ENCODE data around the gene PTPRG. TPM values are rescaled to one million over a fixed set of nuclear protein-coding genes. Genes with fewer than 3 reads are reported as not detected.

The PTPRG gene
- total RNA-seq, 2 donors from 2014 or later, result 0.31 to 1.3 TPM

DNA sequence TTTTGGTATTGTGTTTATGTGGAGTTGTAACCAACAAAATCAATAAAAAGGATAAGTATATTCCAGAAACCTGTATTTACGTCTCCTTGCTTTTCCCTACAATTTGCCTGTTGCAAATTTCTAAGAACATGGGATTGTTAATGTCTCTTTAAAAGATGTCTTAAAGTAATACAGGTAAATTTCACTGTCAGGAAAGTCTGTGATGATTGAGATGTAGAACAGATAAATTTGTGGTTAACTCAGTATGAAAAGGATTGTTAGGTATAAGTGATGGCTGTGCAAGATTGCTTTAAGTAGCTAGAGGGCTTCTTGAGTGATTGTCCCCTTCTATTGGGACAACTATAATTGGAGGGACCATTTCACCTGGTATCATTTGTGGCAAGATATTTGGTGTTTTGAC lies 6.8 kb downstream of the PTPRG start:
- peaks cover 0 to 2% of the 10 kb centered on the region in 2 donors for H3K9me3 Mint-ChIP-seq
- ATAC-seq (replicated peaks in 1 of 2) (no peak), DNase-seq (no peak)
- peaks cover 45% of the 10 kb centered on the region for H3K27me3 Mint-ChIP-seq (ENCODE audit: low read depth)
- no peaks in the 10 kb centered on the region for H3K36me3 Mint-ChIP-seq (ENCODE audit: insufficient read depth in 2 of 2)
- H3K4me1 Mint-ChIP-seq (ENCODE audit: low read depth), result peaks cover 7% of the 10 kb centered on the region
- no peak overlapping the region for H3K27ac Mint-ChIP-seq
- no peak overlapping the region for H3K4me3 Mint-ChIP-seq

DNA sequence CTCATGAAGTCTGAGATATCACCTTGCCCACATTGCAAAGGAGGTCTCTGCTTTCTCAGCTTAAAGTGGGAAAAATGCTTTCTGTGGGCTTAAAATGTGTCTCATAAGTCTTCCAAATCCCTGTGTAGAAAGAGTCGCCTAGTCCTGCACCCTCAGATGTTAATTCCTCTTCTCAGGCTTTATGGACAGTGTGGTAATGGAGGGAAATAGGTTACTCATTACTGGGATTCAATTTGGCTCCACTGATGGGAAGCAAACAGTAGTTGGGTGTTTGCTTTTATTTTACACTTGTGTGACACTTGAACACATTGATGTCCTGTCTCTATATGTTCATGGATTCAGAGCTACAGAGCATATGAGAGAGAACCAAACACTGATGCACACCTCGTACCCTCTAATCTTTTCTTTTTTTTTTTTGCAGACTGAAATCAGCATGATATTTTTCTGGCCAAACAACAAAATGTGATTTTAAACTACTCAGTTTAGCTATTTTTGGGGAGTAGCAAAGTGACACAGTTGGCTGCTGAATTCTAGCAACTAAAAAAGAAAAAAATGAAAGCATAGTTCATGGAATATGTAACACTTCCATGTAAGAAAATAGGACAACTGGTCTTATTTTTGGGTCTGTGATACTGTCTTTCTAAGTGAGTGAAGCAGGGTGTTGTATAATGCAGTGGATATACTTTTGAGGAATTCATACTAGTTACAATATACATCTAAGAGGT lies 8.6 kb downstream of the PTPRG start:
- no peaks in the 10 kb centered on the region for H3K4me1 Mint-ChIP-seq (ENCODE audit: low read depth)
- H3K27me3 Mint-ChIP-seq (ENCODE audit: low read depth), result peaks cover 43% of the 10 kb centered on the region
- peaks cover 0 to 3% of the 10 kb centered on the region in 2 donors for H3K9me3 Mint-ChIP-seq
- no peak overlapping the region for H3K4me3 Mint-ChIP-seq
- no peak overlapping the region for H3K27ac Mint-ChIP-seq
- ATAC-seq (replicated peaks in 1 of 2) (no peak), DNase-seq (no peak)
- H3K36me3 Mint-ChIP-seq (ENCODE audit: insufficient read depth in 2 of 2), result no peaks in the 10 kb centered on the region

DNA sequence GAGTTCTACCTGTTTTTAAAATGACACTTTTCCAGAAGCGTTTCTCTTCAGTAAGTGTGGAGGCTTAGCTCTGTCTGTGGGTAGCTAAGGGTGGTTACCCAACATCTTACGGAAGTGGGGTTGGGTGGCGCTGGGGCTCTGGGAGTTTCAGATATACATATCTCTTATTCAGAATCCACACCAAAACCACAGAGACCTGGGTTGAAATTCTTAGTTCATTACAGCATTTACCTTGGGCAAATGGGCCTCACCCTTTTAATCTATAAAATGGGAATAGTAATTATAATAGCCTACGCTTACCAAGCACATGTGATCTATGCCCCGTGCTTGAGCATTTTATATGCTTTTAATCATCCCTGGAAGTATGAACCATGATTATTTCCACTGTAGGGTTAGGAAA lies 9.4 kb downstream of the PTPRG start:
- ATAC-seq (replicated peaks in 1 of 2) (no peak), DNase-seq (no peak)
- H3K36me3 Mint-ChIP-seq (ENCODE audit: insufficient read depth in 2 of 2), result no peaks in the 10 kb centered on the region
- H3K27ac Mint-ChIP-seq, result no peak overlapping the region
- H3K9me3 Mint-ChIP-seq, result peaks cover 0 to 3% of the 10 kb centered on the region in 2 donors
- no peak overlapping the region for H3K4me3 Mint-ChIP-seq
- peaks cover 35% of the 10 kb centered on the region for H3K27me3 Mint-ChIP-seq (ENCODE audit: low read depth)
- no peaks in the 10 kb centered on the region for H3K4me1 Mint-ChIP-seq (ENCODE audit: low read depth)

DNA sequence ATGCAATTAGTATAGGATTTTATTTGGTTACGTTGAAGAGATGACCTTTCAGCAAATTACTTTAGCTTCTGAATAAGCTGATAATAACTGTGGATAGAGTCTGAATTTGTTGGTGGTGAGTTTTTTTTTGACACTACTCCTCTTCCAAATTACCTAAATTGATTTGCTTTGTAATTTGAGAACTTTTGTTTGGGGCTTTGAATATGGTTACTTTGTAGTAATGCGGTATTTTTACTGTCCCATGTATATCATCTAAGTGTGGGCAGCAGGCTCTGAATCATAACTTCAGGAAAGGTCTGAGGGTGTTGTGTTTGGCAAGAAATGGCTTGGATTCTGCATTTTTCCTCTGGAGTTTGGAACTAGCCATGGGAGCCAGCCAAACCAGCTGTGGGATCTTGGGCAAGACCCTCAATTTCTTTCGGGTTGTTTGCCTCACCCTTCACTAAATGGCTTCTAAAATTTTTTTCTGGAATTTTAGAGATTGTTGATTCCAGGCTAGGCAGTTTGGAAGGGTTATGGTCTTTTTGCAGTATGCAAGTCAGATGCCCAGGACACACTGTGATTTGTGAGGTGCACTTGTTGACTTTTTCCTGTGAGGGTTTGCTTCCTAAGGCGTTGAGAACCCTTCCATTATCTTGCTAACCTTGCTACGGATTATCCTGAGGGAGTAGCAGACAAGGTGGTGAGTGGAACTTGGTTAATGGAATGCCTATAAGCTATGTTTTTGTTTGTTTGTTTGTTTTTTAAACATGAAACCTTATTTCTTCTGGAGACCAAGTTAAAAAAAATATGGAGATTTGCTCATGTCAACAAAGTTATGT lies 10.4 kb downstream of the PTPRG start:
- H3K4me1 Mint-ChIP-seq (ENCODE audit: low read depth), result no peaks in the 10 kb centered on the region
- no peak overlapping the region for H3K4me3 Mint-ChIP-seq
- H3K36me3 Mint-ChIP-seq (ENCODE audit: insufficient read depth in 2 of 2), result no peaks in the 10 kb centered on the region
- H3K9me3 Mint-ChIP-seq, result peaks cover 0 to 3% of the 10 kb centered on the region in 2 donors
- peaks cover 26% of the 10 kb centered on the region for H3K27me3 Mint-ChIP-seq (ENCODE audit: low read depth)
- DNase-seq, result no peak
- no peak overlapping the region for H3K27ac Mint-ChIP-seq
- no peak for ATAC-seq (replicated peaks in 1 of 2)

DNA sequence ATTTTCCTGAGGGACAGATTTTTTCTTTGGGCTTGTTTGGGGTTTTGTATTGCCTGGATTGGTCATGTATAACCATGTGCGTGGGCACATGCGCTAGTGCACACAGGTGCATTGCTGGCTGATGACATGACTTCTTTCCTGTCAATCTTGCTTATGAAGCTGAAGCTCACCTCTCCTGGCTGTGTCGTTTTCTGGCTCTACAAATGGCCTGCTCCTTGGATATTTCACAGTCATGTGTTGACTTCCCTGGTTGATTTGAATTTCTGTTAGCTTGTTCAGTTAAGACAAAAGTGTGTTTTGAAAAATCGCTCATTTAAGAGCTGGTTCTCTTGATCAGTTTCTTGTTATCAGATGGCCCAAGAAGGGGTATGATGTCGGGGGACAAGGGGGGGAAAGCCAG lies 11.5 kb downstream of the PTPRG start:
- Mint-ChIP-seq H3K27ac (no peak overlapping the region), H3K36me3 (ENCODE audit: insufficient read depth in 2 of 2) (no peaks in the 10 kb centered on the region), H3K4me3 (no peak overlapping the region), H3K4me1 (ENCODE audit: low read depth) (no peaks in the 10 kb centered on the region), H3K9me3 (peaks cover 0 to 3% of the 10 kb centered on the region in 2 donors), H3K27me3 (ENCODE audit: low read depth) (peaks cover 21% of the 10 kb centered on the region)
- no peak for ATAC-seq (replicated peaks in 1 of 2)
- no peak for DNase-seq

DNA sequence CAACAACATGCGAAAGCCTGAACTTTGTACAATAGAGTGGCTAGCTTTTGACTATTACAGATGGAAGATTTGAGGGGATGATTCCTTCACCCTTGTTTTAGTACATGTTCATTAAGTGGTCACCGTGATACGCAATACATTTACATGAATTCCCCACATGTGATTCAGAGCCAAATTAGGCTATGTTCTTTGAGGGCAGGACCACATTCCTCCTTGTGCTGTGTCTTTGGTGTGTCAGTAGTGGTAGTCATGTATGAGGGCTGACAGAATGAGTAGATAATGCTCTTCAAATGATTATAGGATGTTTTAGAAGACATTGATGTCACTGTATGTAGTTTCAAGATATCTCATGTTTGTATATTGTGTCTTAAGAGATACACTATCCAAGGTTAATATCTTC lies 12.1 kb downstream of the PTPRG start:
- ATAC-seq (replicated peaks in 1 of 2), result no peak
- H3K27ac Mint-ChIP-seq, result no peak overlapping the region
- no peak for DNase-seq
- no peaks in the 10 kb centered on the region for H3K4me1 Mint-ChIP-seq (ENCODE audit: low read depth)
- H3K36me3 Mint-ChIP-seq (ENCODE audit: insufficient read depth in 2 of 2), result no peaks in the 10 kb centered on the region
- no peak overlapping the region for H3K4me3 Mint-ChIP-seq
- peaks cover 21% of the 10 kb centered on the region for H3K27me3 Mint-ChIP-seq (ENCODE audit: low read depth)
- peaks cover 0 to 3% of the 10 kb centered on the region in 2 donors for H3K9me3 Mint-ChIP-seq

DNA sequence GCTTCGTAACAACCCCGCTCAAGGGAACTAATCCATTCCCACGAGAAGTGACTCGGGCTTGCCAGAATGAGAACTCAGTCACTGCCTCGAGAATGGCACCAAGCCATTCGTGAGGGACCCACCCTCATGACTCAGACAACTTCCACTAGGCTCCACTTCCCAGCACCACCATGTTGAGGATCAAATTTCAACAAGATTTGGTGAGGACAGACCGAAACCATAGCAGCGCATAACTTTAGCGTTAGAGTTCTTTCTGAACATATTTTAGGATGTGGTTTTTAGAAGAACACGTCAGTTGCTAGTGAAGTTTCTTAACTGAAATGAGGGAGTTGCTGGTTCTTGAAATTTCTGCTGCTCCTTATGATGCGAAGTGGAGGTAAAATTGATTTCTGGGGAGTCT lies 13.5 kb downstream of the PTPRG start:
- peaks cover 0 to 3% of the 10 kb centered on the region in 2 donors for H3K9me3 Mint-ChIP-seq
- H3K4me1 Mint-ChIP-seq (ENCODE audit: low read depth), result no peaks in the 10 kb centered on the region
- DNase-seq (no peak), ATAC-seq (replicated peaks in 1 of 2) (no peak)
- no peaks in the 10 kb centered on the region for H3K36me3 Mint-ChIP-seq (ENCODE audit: insufficient read depth in 2 of 2)
- H3K4me3 Mint-ChIP-seq, result no peak overlapping the region
- H3K27me3 Mint-ChIP-seq (ENCODE audit: low read depth), result peaks cover 14% of the 10 kb centered on the region
- H3K27ac Mint-ChIP-seq, result no peak overlapping the region

DNA sequence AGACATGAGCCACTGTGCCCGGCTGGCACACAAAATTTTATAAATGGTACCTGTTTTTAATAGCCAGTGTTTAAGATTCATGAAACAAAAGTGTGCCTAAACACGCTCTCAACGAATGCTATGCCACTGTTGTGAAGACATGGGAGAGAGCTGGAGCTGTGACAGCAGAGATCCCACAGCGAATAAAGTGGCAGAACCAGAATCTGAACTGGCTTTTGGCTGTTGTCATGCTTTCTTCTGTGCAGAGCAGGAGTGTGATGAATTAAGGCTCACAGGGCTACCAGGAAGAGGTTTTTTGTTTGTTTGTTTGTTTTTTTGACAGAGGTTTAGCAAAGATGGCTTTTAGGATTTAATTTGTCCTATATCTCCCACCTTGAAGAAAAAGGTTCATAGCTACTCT lies 14.5 kb downstream of the PTPRG start:
- H3K27me3 Mint-ChIP-seq (ENCODE audit: low read depth), result peaks cover 14% of the 10 kb centered on the region
- H3K4me1 Mint-ChIP-seq (ENCODE audit: low read depth), result no peaks in the 10 kb centered on the region
- ATAC-seq (replicated peaks in 1 of 2), result no peak
- peaks cover 0 to 3% of the 10 kb centered on the region in 2 donors for H3K9me3 Mint-ChIP-seq
- H3K4me3 Mint-ChIP-seq, result no peak overlapping the region
- DNase-seq, result no peak
- no peak overlapping the region for H3K27ac Mint-ChIP-seq
- H3K36me3 Mint-ChIP-seq (ENCODE audit: insufficient read depth in 2 of 2), result no peaks in the 10 kb centered on the region

DNA sequence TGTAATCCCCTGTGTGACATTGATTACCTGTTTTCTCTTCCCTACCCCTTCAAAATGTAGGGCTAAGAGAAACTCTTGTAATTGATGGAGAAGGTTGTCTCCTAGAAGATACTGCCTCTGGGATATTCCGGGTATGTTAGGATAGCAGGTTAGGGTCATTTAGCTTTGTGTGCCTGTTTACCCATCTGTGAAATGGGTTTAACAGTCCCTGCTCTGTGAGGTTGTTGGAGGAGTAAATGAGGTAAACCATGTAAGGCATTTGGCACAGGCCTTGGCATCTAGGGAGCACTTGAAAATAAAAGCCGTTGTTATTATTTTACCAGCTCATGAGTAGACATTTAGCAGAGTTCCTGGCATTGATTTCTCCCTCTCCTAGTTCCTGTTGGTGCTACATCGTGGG lies 16.4 kb downstream of the PTPRG start:
- Mint-ChIP-seq H3K27me3 (ENCODE audit: low read depth) (peaks cover 14% of the 10 kb centered on the region), H3K4me3 (no peak overlapping the region), H3K9me3 (peaks cover 0 to 1% of the 10 kb centered on the region in 2 donors), H3K27ac (no peak overlapping the region), H3K4me1 (ENCODE audit: low read depth) (no peaks in the 10 kb centered on the region), H3K36me3 (ENCODE audit: insufficient read depth in 2 of 2) (no peaks in the 10 kb centered on the region)
- ATAC-seq (replicated peaks in 1 of 2) (no peak), DNase-seq (no peak)

DNA sequence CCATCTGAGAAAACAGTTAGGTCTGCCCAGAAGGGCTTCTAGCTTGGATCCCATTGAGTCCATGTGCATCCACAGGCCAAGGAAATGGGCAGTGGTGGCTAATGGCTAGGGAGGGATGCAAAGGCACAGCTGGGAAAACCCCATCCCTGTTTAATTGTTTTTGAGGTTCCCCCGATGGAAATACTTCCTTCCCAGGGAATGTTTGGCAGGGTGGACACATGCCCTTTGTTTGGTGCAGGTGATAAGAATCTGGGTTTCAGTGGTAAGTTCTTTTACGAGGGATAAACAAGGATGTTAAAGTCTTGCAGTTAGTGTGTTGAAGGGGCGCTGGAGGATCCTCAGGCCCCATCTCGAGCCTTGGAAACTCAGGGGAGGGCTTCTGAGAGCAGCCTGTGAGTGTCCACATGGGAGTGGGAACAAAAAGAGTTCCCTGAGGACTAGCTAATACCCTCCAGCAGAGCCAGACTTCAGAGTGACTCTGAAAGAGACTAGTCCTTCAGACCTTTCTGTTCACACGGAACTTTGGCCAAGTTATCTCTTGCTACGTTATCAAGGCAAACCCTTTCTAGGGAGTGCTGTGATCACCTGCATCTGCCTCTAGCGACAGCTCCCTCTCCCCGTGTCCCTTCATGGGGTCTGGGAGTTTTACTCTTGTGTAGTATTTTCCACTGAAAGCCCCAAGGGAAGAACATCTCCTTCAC lies 17.4 kb downstream of the PTPRG start:
- Mint-ChIP-seq H3K36me3 (ENCODE audit: insufficient read depth in 2 of 2) (no peaks in the 10 kb centered on the region), H3K9me3 (peaks cover 0 to 1% of the 10 kb centered on the region in 2 donors), H3K27me3 (ENCODE audit: low read depth) (peaks cover 7% of the 10 kb centered on the region), H3K27ac (no peak overlapping the region), H3K4me3 (no peak overlapping the region), H3K4me1 (ENCODE audit: low read depth) (no peaks in the 10 kb centered on the region)
- DNase-seq (no peak), ATAC-seq (replicated peaks in 1 of 2) (no peak)

DNA sequence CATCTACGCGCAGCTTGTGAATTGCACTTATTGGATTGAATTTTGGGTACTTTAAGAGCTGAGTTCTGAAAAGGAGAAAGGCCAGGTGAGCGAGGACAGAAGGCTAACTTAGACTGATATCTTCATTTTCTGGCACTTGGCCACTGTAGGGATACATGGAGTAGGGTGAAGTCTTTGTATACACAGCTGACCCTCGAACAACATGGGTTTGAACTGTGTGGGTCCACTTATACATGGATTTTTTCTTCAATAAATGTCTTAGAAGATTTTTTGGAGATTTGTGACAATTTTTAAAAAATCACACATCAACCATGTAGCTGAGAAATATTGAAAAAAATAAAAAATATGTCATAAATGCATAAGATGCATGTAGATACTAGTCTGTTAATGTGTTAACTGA lies 18.3 kb downstream of the PTPRG start:
- H3K9me3 Mint-ChIP-seq, result peaks cover 0 to 1% of the 10 kb centered on the region in 2 donors
- DNase-seq (no peak), ATAC-seq (replicated peaks in 1 of 2) (no peak)
- H3K36me3 Mint-ChIP-seq (ENCODE audit: insufficient read depth in 2 of 2), result no peaks in the 10 kb centered on the region
- H3K4me1 Mint-ChIP-seq (ENCODE audit: low read depth), result no peaks in the 10 kb centered on the region
- no peaks in the 10 kb centered on the region for H3K27me3 Mint-ChIP-seq (ENCODE audit: low read depth)
- no peak overlapping the region for H3K4me3 Mint-ChIP-seq
- H3K27ac Mint-ChIP-seq, result no peak overlapping the region

DNA sequence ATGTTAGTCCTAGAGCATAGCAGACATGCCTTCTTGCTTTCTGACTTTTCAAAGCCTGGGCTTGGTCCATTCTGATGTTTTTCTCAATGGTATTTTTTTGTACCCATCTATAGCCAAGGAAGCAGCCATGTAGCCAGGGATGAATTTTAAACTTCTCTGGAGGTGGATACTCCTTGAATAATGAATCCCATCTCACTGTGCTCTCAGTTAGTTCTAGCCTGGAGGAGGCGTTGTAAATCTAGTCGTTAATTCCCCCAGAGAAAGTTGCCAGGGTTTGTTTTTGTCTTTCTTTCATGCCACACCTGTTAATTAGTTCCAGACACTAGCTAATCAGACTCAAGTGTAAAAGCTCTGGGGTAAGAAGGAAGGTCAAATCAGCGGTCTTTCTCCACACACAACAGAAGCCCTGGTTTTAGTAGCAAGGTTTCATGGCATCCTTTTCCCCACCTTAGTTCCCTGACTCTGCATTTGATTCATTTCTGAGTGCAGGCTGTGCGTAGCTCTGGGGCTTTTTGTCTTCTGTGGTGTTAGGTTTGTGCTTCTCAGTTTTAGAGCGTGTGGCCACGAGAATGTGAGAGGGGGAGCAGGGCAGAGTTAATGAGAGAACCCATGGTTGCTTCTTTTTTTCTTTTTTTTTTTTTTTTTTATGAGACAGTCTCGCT lies 19.7 kb downstream of the PTPRG start:
- H3K4me1 Mint-ChIP-seq (ENCODE audit: low read depth), result no peaks in the 10 kb centered on the region
- DNase-seq, result no peak
- ATAC-seq (replicated peaks in 1 of 2), result no peak
- H3K27me3 Mint-ChIP-seq (ENCODE audit: low read depth), result no peaks in the 10 kb centered on the region
- H3K4me3 Mint-ChIP-seq, result no peak overlapping the region
- H3K36me3 Mint-ChIP-seq (ENCODE audit: insufficient read depth in 2 of 2), result no peaks in the 10 kb centered on the region
- H3K27ac Mint-ChIP-seq, result no peak overlapping the region
- H3K9me3 Mint-ChIP-seq, result no peaks in the 10 kb centered on the region

DNA sequence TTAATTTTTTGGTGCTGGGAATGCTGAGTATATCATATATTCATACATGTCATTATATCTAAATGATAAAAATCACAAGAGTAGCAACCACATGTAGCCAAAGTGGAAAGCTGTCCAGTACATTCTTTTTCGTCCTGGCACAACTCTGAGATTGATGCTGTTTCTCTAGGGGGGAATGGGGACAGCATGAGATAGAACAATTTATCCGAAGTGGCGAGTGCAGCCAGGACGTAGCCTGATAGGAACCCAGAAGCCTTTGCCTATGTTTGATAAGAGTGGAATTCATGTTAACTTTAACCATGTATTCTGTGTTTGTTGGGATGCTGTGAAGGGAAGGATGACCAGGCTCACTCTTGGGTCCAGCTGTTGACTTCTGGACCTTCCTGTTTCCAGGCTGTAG lies 20.9 kb downstream of the PTPRG start:
- H3K27ac Mint-ChIP-seq, result no peak overlapping the region
- DNase-seq (no peak), ATAC-seq (replicated peaks in 1 of 2) (no peak)
- H3K27me3 Mint-ChIP-seq (ENCODE audit: low read depth), result no peaks in the 10 kb centered on the region
- no peaks in the 10 kb centered on the region for H3K36me3 Mint-ChIP-seq (ENCODE audit: insufficient read depth in 2 of 2)
- no peaks in the 10 kb centered on the region for H3K4me1 Mint-ChIP-seq (ENCODE audit: low read depth)
- H3K9me3 Mint-ChIP-seq, result no peaks in the 10 kb centered on the region
- H3K4me3 Mint-ChIP-seq, result no peak overlapping the region

All from activated T-cell treated with anti-CD3 and anti-CD28 coated beads, Interleukin-2, amount 50 U/mL, for 72 hours (primary cell).